Hematopoietic multipotent progenitor cell treated with erythropoietin and hydrocortisone succinate and interleukin-3 and kit ligand, for 8 days (in vitro differentiated cells): Measurements from ENCODE around the gene CLEC2B.

ENCODE experiments used
- DNase-seq: peaks from one replicate; pipeline ENCODE4 v3.0.0-alpha.2; 2015

The CLEC2B gene

GRCh38 chr12:9868311-9868801, 798 bp downstream of the CLEC2B start:
- DNase-seq, result peak; percentile 50

- DNase-seq, result peak; percentile 55
Observed at GRCh38 chr12:9867531-9867930, 1.6 kb downstream of the CLEC2B start.

DNA sequence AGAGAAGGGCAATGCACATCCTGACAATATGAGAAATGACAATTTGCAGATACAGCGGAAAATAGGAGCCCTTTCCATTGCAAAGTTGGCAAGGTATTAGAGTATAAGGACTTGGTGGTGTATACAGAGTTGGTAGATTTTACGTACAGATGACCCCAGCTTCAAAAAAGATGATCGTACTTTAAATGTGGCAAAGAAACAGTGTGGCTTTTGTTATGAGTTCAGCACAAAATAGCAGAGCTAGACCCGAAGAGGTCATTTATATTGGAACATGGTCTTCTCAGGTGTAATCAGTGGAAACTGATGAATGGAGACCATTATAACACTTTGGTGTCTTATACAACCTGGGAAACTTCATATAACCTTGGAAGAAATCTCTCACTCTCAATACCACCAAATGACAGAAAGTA, 2.3 kb downstream of the CLEC2B start:
- peak; percentile 54 for DNase-seq

- DNase-seq, result peak; percentile 41
Observed at GRCh38 chr12:9864913-9865675, 4.1 kb downstream of the CLEC2B start.

DNA sequence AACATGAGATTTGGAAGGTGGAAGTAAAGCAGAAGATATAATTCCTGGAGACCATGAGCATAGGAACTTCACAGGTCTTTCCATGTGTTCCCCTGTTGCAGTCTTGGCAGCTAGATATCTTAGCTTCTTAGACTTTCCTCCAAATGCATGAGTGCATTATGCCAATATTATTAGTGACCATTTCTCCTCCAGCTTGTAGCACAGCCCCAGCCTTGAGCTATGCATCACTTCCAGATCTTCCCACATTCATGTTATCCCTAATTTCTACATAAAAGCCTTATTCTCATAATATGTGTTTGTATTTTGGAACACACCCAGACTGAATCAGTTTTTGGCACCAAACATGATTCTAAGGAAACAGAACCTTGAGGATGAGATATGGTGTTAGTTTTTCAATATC, 11.0 kb downstream of the CLEC2B start:
- DNase-seq, result no peak

GRCh38 chr12:9856894-9857293, 12.3 kb downstream of the CLEC2B start:
- DNase-seq, result no peak

- no peak for DNase-seq
Observed at GRCh38 chr12:9856151-9856550, 13.0 kb downstream of the CLEC2B start.

GRCh38 chr12:9851927-9852326, 17.2 kb downstream of the CLEC2B start:
- no peak for DNase-seq

DNA sequence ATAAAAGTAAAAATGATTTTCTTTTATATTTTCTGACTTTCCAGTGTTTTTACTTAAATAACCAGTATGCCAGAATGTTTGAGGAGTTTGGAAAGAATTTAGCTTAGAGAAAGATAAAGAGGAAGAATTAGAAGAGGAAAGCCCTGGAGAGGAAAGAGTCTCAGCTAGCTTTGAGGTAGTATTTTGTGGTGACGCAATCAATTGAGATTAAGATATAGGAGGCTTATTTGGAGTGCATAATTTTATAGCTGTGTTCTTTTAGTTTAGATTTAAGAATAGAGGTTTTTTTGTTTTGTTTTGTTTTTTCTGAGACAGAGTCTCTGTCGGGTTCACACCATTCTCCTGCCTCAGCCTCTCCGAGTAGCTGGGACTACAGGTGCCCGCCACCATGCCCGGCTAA, 18.1 kb downstream of the CLEC2B start:
- DNase-seq, result no peak

- no peak for DNase-seq
Observed at GRCh38 chr12:9848899-9849298, 20.3 kb downstream of the CLEC2B start.

GRCh38 chr12:9843407-9843806, 25.7 kb downstream of the CLEC2B start:
- no peak for DNase-seq

GRCh38 chr12:9831720-9832119, 37.4 kb downstream of the CLEC2B start:
- DNase-seq, result no peak

GRCh38 chr12:9829982-9830381, 39.2 kb downstream of the CLEC2B start:
- no peak for DNase-seq

- no peak for DNase-seq
Observed at GRCh38 chr12:9829483-9829882, 39.7 kb downstream of the CLEC2B start.

- DNase-seq, result no peak
Observed at GRCh38 chr12:9827209-9827888, 41.8 kb downstream of the CLEC2B start, which contains the start of gene KLRF1. TSS of gene KLRF1 (plus strand) at chr12:9827481. CDS start at chr12:9827545, 64 bp downstream.

DNA sequence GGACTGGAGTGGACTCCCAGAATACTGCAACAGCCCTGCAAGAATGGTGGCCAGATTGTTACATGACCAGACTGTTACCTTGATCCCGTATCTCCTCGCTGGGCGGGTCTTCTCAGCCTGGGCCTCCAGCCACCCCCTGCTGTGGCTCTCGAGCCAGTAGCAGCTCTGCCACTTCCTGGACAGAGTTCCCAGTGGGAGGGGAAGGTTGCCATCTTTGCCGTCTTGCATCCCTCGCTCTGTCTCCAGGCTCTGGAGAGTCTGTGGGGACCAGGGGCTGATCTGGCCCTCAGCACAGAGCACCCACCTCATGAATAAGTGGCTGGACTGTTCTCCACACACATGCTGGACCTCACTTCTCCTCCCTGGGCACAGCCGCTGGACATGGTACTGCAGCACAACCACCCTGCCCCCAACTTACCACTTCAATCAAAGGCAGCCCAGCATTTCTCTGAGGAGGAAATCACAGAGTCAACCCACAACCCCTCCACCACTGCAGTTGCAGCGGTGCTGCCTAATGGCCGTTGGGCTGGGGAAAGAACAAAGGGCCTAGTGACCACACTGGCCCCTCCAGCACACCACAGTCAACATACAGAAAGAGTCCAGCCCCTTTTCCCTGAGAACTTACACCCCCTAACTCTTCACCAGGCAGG, 48.7 kb downstream of the CLEC2B start:
- DNase-seq, result no peak

DNA sequence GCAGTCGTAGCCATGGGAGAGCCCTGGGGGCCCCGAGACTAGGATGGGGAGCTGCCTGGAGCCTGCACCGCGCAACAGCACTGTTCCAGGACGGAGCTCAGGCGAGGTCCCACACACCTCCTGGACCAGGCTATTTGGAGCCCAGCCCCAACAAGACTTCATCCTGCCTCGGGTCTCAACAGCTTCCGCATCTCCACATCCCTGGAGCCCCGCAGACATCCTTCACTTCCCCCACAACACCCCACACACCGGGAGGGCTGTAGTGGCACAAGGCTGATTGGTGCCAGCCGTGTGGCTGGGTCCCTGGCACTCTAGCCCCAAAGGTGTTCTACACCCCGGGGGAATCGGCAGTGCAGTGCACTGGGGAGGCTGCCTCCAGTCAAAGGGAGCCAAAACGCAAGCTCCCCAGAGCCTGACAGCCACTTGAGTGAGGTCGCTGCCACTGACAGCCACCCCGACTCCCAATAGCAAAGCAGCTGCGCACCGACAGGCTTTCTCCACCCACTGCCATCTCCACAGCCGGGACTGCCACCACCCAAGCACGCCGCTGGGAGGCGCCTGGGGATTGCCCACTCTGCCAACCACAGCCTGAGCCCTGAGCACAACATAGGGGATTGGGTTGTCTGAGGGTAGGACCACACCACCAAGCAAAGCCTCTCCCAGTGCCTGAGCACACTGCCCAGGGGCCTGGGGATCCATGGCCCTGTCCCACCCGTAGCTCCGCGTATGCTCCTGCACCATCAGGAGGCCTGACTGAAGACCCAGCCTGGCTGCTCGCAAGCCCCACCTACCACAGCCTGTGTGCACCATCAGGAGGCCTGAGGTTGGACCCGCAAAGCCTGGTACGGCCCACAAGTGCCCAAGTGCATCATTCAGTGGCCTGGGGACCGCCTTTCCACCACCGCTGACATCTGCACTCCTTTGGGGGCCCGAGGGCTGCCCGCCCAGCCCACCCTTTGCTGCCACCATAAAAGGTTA, 55.0 kb downstream of the CLEC2B start:
- peak; percentile 86 for DNase-seq

- DNase-seq, result no peak
Observed at GRCh38 chr12:9811621-9812020, 57.5 kb downstream of the CLEC2B start.

GRCh38 chr12:9810671-9811070, 58.5 kb downstream of the CLEC2B start:
- no peak for DNase-seq

- no peak for DNase-seq
Observed at GRCh38 chr12:9809866-9810265, 59.3 kb downstream of the CLEC2B start.

- no peak for DNase-seq
Observed at GRCh38 chr12:9809338-9809737, 59.8 kb downstream of the CLEC2B start.

DNA sequence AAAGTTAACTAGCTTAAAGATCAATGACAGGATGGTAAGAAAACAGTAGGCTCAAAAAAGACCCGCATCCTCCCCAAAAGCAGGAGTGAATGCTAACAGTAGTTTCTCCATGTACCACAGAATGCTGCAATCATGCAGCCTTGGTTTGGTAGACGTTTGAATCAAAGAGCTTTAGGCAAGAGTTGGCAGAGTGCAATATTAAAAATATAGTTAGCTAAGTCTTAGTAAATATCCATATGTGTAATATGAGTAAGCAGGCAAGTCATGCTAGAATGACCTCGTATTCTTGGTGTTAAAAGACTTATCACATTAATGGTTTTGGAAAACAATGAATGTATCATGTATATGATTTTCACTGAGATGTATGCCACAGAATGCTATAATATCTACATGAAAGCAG, 60.6 kb downstream of the CLEC2B start:
- no peak for DNase-seq

DNA sequence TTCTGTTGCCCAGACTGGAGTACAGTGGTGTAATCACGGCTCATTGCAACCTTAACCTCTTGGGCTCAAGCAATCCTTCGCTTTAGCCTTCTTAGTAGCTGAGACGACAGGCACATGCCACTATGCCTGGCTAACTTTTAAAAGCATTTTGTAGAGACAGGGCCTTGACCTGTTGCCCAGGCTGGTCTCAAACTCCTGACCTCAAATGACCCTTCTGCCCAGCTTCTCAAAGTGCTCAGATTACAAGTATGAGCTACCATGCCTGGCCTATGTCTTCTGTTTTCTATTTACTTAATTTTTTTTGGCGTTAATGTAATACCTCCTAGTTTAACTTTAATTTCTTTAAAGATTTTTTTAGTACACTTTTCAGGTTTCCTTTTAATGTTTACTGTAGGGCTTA, 62.4 kb downstream of the CLEC2B start:
- no peak for DNase-seq
